Esophagus muscularis mucosa (tissue), 4 donors: ENCODE results near the gene EPHB2. TPM values are rescaled to one million over a fixed set of nuclear protein-coding genes. Genes with fewer than 3 reads are reported as not detected.

Source experiments
- DNase-seq: peaks from one replicate; pipeline ENCODE4 v3.0.0-alpha.2; 2017; ENCODE audit errors: extremely low spot score
- H3K27ac ChIP-seq, 4 donors: fragments of 200-600 bp; sonication (generic); replicated peaks in 1 of 4; 1 replicate in 3 of 4; 2 replicates in 1 of 4; pipeline ENCODE4 v1.5.1; 2016 to 2019; ENCODE audit warnings: mild to moderate bottlenecking in 1 of 4
- H3K27me3 ChIP-seq, 4 donors: fragments of 200-600 bp; sonication (generic); one replicate each; pipeline versions ENCODE4 v1.5.1 to v1.6.0; 2016 to 2019
- H3K36me3 ChIP-seq, 4 donors: fragments of 200-600 bp; sonication (generic); one replicate each; pipeline ENCODE4 v1.5.1; 2016 to 2019
- H3K4me1 ChIP-seq, 4 donors: fragments of 200-600 bp; sonication (generic); one replicate each; pipeline ENCODE4 v1.5.1; 2016 to 2019
- H3K4me3 ChIP-seq, 4 donors: fragments of 200-600 bp; sonication (generic); 1 replicate in 2 of 4; 2 replicates in 2 of 4; pipeline ENCODE4 v1.5.1; 2016 to 2019; ENCODE audit warnings: mild to moderate bottlenecking in 4 of 4, moderate library complexity in 1 of 4
- H3K9me3 ChIP-seq, 4 donors: fragments of 200-600 bp; sonication (generic); 1 replicate in 3 of 4; 2 replicates in 1 of 4; pipeline ENCODE4 v1.5.1; 2016 to 2019
- CTCF ChIP-seq, 3 experiments: fragments of 200-600 bp in 2 of 3; fragments of 450-650 bp in 1 of 3; sonication (generic) in 2 of 3; IDR thresholded peaks; one replicate each; pipeline ENCODE4 v1.5.1; 2017 to 2019; ENCODE audit warnings: antibody characterized with exemption in 3 of 3, mild to moderate bottlenecking in 2 of 3, moderate library complexity in 1 of 3
- EP300 ChIP-seq: sonication (generic); formaldehyde crosslinking; IDR thresholded peaks from one replicate; pipeline ENCODE4 v1.6.1; 2017; ENCODE audit warnings: antibody characterized with exemption
- POLR2A ChIP-seq: fragments of 450-650 bp; IDR thresholded peaks from one replicate; pipeline ENCODE4 v1.6.1; 2017; ENCODE audit warnings: antibody characterized with exemption, moderate library complexity, mild to moderate bottlenecking, low read depth
- POLR2AphosphoS5 ChIP-seq, 2 donors: sonication (generic); formaldehyde crosslinking; IDR thresholded peaks; one replicate each; pipeline ENCODE4 v1.6.1; 2017; ENCODE audit warnings: antibody characterized with exemption in 2 of 2
- WGBS: methylation state at CpG from one replicate; pipeline ENCODE4 v1.1.5; 2018; 5-methylcytosine and 5-hydroxymethylcytosine counted together
- intact Hi-C: fragments of 100-400 bp; cut with DNase I; formaldehyde crosslinking; loops from one replicate; pipeline ENCODE4 v1.15.1; 2023
- total RNA-seq, 4 donors: library from RNA; depleted of rRNA; stranded (reverse); fragments of >200 nt; gene quantifications; one replicate each; pipeline versions ENCODE4 v1.1.0 to v1.2.1, GENCODE V29; 2016

The EPHB2 gene
- total RNA-seq, 4 donors from 2014 or later: 1.5 to 3.3 (median 1.9) TPM

DNA sequence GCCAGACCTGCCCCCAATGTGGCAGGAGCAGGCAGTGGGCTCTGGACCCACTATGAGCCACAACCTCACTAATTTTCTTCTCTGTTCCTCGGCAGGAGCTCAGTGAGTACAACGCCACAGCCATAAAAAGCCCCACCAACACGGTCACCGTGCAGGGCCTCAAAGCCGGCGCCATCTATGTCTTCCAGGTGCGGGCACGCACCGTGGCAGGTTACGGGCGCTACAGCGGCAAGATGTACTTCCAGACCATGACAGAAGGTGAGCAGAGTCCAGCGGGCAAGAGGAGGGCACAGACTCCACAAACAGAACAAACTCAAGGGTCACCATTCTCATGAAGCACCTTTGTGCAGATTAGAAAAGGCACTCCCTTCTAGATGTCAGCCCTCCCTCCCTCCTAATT lies 182.2 kb downstream of the EPHB2 start:
- TF ChIP-seq EP300 (no peak), CTCF (IDR thresholded peaks at IDR 0.05) (no peak), POLR2AphosphoS5 (IDR thresholded peaks at IDR 0.05) (no peak), POLR2A (no peak)
- 98% methylated on average over 12 of the region's 13 CpGs for WGBS
- Histone ChIP-seq H3K4me1 (no peaks in the 10 kb centered on the region), H3K27me3 (peaks cover 0 to 23% (median 0%) of the 10 kb centered on the region in 4 donors), H3K36me3 (no peaks in the 10 kb centered on the region), H3K4me3 (no peak overlapping the region), H3K27ac (no peak overlapping the region), H3K9me3 (no peaks in the 10 kb centered on the region)
- intact Hi-C loops: no loop called here
- no peak for DNase-seq

- Histone ChIP-seq H3K27ac (no peak overlapping the region), H3K27me3 (peaks cover 0 to 23% (median 0%) of the 10 kb centered on the region in 4 donors), H3K36me3 (no peaks in the 10 kb centered on the region), H3K9me3 (no peaks in the 10 kb centered on the region), H3K4me1 (no peaks in the 10 kb centered on the region), H3K4me3 (no peak overlapping the region)
- intact Hi-C loops: no loop called here
- no peak for DNase-seq
- WGBS: 89% methylated on average over 3 of the region's 3 CpGs
- TF ChIP-seq POLR2AphosphoS5 (IDR thresholded peaks at IDR 0.05) (no peak), CTCF (IDR thresholded peaks at IDR 0.05) (no peak), EP300 (no peak), POLR2A (no peak)
These were observed 182.7 kb downstream of the EPHB2 start for GRCh38 chr1:22893292-22893691.

GRCh38 chr1:22895357-22895756 lies 184.7 kb downstream of the EPHB2 start:
- Histone ChIP-seq H3K36me3 (no peaks in the 10 kb centered on the region), H3K4me1 (no peaks in the 10 kb centered on the region), H3K27ac (no peak overlapping the region), H3K27me3 (peaks cover 0 to 12% (median 0%) of the 10 kb centered on the region in 4 donors), H3K4me3 (no peak overlapping the region), H3K9me3 (no peaks in the 10 kb centered on the region)
- TF ChIP-seq POLR2A: no peak
- TF ChIP-seq CTCF (IDR thresholded peaks at IDR 0.05): no peak
- TF ChIP-seq EP300: no peak
- no peak for TF ChIP-seq POLR2AphosphoS5 (IDR thresholded peaks at IDR 0.05)
- DNase-seq: no peak
- WGBS: 77% methylated on average over 8 of the region's 9 CpGs
- intact Hi-C loops: no loop called here

- DNase-seq: no peak
- peaks cover 0 to 8% (median 0%) of the 10 kb centered on the region in 4 donors for H3K27me3 ChIP-seq
- no peaks in the 10 kb centered on the region for H3K36me3 ChIP-seq
- no peak overlapping the region for H3K4me3 ChIP-seq
- no peak overlapping the region for H3K27ac ChIP-seq
- 92% methylated on average over 7 of the region's 7 CpGs for WGBS
- no peak for TF ChIP-seq POLR2AphosphoS5 (IDR thresholded peaks at IDR 0.05)
- no peaks in the 10 kb centered on the region for H3K9me3 ChIP-seq
- intact Hi-C loops: no loop called here
- no peaks in the 10 kb centered on the region for H3K4me1 ChIP-seq
These were observed 185.5 kb downstream of the EPHB2 start for GRCh38 chr1:22896184-22896583.

GRCh38 chr1:22900451-22900850 lies 189.8 kb downstream of the EPHB2 start:
- Histone ChIP-seq H3K36me3 (no peaks in the 10 kb centered on the region), H3K27ac (no peak overlapping the region), H3K9me3 (no peaks in the 10 kb centered on the region), H3K4me3 (no peak overlapping the region), H3K27me3 (peaks cover 0 to 5% (median 0%) of the 10 kb centered on the region in 4 donors), H3K4me1 (no peaks in the 10 kb centered on the region)
- 62% methylated on average over 3 of the region's 3 CpGs for WGBS
- no peak for DNase-seq
- intact Hi-C loops: no loop called here
- TF ChIP-seq CTCF (IDR thresholded peaks at IDR 0.05) (no peak), POLR2AphosphoS5 (IDR thresholded peaks at IDR 0.05) (no peak), EP300 (no peak), POLR2A (no peak)
